Measurements from ENCODE around the gene KMO. TPM values are rescaled to one million over a fixed set of nuclear protein-coding genes. Genes with fewer than 3 reads are reported as not detected.

KMO gene
- 0.06 and 0.53 TPM in 2 replicates for total RNA-seq

GRCh38 chr1:241532162-241532531 is at the start of gene KMO:
TSS of gene KMO (plus strand) at chr1:241532378. CDS start at chr1:241532445, 67 bp downstream.

GRCh38 chr1:241519308-241520079 is 12.7 kb upstream of the KMO start, which contains the start of gene FH:
TSS of gene FH (minus strand) at chr1:241519755. CDS start at chr1:241519722, 33 bp downstream.

GRCh38 chr1:241640149-241640866 is 108.1 kb downstream of the KMO start, which contains the start of the genes CHML and OPN3:
TSS of gene CHML (minus strand) at chr1:241640369. CDS start at chr1:241635766, 4,603 bp downstream.
TSS of gene OPN3 (minus strand) at chr1:241640369. CDS start at chr1:241640254, 115 bp downstream.

Other genes with a start within 250 kb of the KMO start
- 0.40 and 0.81 TPM in 2 replicates for gene RGS7, start 175.2 kb upstream of the KMO start, total RNA-seq
- 87.9 and 99.9 TPM in 2 replicates for gene FH, start 12.6 kb upstream of the KMO start, total RNA-seq
- 6.9 and 7.7 TPM in 2 replicates for gene CHML, start 108.0 kb downstream of the KMO start, total RNA-seq
- gene OPN3, start 108.0 kb downstream of the KMO start, total RNA-seq = 9.2 and 11.1 TPM in 2 replicates
- not detected in 2 replicates for gene WDR64, start 119.9 kb downstream of the KMO start, total RNA-seq

All from aortic smooth muscle cell (primary cell).